ENCODE results near the gene CCDC3.

DNA sequence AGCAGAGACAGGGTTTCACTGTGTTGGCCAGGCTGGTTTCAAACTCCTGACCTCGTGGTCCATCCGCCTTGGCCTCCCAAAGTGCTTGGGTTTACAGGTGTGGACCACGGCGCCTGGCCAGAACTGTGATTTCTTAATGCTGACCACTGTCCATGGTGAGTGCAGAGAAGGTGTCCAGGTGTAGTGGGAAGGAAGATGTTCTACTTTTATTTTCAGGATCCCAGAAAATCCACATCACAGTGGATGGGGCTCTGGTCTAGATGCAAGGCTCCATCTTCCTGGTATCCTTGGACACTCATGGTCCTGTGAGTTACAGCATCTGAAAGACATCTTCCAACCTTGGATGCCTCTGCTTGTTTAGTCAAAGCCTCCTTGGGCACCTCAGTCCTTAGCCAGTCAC, 92.7 kb downstream of the CCDC3 start:
- TF ChIP-seq TAF1 (IDR thresholded peaks at IDR 0.05; ENCODE audit: borderline replicate concordance, low read depth, low read length) (no peak), POLR2A (IDR thresholded peaks at IDR 0.05; ENCODE audit: low read depth, low read length) (no peak)

Data from GM12892 (cell line).